ENCODE measurements around the gene ZNF70.

The ZNF70 gene

DNA sequence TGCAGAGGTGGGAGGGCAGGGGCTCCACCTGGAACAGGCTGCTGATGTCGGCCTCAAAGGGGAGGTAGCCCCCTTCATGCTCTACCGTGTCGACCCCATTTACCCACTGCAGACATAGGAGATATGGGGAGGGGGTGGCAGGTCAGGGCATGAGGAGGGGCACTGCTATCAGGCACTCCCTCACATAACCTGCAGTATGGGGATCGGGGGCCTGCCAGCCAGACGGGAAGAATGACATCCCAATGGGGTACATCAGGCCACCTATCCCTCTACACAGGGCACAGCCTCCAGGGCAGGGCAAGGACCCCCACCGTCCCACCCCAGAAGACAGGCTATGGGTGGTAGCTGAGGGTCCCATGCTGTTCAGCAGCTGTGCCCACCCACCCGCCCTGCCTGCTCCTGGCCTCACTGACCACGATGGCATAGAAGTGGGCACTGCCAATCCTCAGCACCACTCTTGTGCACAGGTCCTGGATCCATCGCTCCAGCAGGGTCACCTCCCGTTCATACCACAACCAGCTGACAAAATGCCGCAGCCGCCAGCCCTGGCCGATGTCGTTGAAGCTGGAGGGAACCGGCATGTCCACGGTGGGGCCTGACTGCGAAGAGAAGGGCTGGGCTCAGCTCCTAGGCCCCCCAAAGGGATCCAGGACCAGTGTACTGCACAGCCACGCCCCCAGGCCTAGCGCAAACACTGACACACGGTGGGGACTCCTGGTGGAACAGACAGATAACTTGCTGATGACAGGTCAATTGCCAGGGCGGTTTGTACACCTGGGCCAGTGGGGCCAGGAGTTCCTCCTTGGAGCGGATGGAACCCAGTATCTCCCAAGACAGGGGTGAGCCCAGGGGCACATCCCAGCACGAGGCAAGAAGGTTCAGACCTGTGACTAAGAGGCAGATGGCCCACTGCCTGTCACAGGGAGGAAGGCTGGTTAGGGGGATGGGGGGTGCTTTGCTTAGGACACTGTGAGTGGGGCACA is 36.0 kb downstream of the ZNF70 start:
- no peak for DNase-seq

DNA sequence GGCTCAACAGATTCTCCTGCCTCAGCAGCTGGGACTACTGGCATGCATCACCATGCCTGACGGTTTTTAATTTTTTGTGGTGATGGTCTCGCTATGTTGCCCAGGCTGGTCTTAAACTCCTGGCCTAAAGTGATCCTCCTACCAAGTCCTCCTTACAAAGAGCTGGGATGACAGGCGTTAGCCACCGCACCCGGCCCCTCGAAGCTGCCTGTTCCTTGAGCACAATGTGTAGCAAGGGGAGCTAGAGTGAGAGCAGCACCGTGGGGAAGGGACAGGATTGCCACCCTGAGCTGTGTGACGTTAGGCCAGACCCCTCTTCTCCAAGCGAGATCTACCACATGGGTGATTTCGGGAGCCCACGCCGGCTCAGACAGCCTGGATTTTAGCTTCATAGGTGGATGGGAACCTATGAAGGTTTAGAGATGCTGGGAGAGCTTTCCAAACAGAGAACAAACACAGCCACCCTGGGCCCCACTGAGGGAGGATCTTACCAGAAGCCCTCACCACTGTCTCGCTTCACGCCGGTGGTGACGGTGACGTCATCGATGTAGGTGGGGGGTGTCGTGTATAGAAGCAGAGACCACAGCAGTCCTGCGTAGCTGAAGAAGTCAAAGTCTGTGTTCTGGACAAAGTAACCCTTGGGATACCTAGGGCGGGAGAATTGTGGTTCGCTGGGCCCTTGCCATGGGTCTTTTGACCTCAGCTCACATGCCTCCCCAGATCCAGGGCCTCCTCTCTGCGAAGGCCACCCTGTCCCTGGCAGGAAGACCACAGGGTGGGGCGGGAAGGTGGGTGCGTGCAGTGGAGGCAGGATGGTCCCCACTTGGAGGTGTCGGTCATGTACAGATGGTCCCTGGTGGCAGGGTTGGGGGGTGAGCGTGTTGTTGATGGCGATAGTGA is 37.0 kb downstream of the ZNF70 start:
- no peak for DNase-seq

DNA sequence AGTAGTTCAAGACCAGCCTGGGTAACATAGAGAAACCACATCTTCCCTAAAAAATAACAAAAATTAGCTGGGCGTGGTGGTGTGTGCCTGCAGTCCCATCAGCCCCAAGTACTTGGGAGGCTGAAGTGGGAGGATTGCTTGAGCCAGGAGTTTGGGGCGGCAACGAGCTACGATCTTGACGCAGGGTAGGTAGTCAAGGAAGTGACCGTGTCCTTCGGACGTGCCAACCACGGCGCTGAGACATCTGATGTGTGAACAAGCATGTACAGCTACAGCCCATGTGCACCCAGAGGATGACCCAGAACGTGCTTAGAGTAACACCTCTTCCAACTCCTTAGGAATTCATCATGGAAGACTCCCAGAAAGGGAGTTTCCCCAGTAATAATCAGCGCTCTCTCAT is 38.7 kb downstream of the ZNF70 start:
- DNase-seq = no peak

- no peak for DNase-seq
These were observed 41.8 kb downstream of the ZNF70 start for GRCh38 chr22:23709107-23709506.

DNA sequence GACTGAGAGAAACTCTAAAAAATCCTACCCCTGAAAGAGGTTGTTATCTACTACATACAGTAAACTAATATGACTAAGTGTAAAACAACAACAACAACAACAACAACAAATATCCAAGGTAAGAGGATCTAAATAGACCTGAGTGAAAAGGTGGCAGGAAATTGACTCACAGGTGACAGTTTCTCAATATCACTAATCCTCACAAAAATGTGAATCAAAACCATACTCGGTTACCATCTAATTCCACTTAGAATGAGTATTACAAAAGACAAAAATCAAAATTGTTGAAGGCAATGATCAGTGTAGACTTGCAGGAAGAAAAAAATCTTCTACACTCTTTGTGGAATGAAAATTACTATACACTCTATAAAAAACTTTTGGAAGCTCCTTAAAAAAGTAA is 42.6 kb downstream of the ZNF70 start:
- no peak for DNase-seq

- DNase-seq = no peak
These were observed 45.6 kb downstream of the ZNF70 start for GRCh38 chr22:23705358-23705757.

- no peak for DNase-seq
These were observed 46.1 kb downstream of the ZNF70 start for GRCh38 chr22:23704829-23705228.

- DNase-seq = no peak
These were observed 46.9 kb downstream of the ZNF70 start for GRCh38 chr22:23704062-23704461.

DNA sequence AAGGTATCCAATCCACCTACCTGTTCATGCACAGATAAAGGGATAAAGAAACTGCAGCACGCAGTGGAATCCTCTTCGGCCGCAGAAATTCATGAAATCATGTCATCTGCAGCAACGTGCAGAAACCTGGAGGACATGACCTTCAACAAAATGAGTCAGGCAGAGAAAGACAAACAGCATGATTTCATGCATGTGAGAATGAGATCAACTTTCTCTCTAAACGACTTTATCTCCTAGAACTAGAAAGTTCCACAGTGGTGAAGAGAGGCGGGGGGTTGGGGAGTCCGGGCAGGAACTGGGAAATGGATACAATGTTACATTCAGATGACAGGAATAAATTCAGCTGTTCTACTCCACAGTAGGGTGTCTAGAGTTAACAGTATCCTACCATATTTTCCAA is 50.2 kb downstream of the ZNF70 start:
- no peak for DNase-seq

DNA sequence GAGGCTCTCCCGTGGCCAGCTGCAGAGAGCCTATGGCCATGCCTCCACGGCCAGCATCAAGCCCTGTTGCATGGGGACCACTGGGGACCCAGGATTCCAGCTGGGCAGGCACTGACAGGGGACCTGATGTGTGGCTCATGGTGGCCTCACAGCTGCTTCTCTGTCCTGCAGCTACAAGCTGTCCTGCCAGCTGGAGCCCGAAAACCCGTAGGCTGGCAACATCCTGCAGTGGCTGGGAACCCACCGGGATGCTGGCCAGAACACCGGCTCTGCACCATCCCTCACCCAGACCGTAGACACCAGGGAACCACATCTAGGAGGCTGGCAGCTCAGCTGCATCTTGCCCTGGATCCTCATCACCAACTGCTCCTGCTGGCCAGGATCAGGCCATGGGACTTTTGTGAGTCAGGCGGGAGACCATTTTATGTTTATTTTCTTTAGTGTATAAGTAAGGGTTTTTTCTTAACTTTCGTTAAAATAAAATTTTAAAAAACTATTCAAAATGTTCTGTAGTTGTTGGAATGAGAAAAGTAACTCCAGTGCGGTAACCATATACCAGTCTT is 52.2 kb downstream of the ZNF70 start:
- DNase-seq = no peak

GRCh38 chr22:23698094-23698493 is 52.8 kb downstream of the ZNF70 start:
- no peak for DNase-seq

DNA sequence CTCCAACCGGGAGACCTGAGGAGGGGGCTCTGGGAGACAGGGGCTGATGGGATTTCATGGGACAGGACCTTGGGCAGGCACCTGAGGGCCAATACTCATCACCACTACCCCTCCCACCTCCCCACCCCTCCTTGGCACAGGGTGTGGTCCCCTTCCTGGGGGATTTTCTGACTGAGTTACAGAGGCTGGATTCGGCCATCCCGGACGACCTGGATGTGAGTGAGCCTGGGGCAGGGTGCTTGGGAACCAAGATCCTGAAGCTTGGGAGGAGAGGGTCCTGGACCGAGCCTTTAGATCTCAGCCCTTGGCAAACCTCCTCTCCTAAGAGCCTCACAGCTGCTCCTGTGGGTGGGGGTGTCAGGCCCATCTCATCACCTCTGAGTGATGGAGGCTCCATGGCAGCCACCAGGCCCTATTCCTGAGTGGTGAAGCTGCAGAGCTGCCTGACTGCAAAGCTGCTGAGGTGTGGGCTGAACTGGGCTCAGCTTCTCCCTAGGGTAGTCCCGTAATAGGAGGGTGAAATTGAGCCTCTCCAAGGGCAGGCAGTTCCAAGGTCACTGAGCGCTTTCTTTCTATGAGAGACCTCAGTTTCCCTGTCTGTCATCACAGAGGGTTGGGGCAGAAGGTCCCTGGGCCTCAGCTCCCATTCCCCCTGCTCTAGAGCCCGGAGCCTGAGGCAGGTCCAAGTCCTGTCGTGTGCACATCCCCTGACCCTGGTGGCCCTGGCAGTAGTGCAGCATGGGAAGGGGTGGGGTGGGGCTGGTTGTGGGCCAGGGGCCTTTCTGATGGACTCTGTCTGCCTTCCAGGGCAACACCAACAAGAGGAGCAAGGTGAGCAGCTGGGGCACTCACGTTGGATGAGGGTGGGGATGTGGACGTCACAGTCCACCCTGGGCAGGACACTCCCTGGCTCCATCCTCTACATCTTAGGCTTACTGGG is 53.6 kb downstream of the ZNF70 start:
- no peak for DNase-seq

- peak; percentile 74 for DNase-seq
These were observed 54.5 kb downstream of the ZNF70 start for GRCh38 chr22:23696326-23696851.

GRCh38 chr22:23695571-23696325 is 55.2 kb downstream of the ZNF70 start:
- DNase-seq = no peak

GRCh38 chr22:23695141-23695540 is 55.8 kb downstream of the ZNF70 start:
- DNase-seq = no peak

DNA sequence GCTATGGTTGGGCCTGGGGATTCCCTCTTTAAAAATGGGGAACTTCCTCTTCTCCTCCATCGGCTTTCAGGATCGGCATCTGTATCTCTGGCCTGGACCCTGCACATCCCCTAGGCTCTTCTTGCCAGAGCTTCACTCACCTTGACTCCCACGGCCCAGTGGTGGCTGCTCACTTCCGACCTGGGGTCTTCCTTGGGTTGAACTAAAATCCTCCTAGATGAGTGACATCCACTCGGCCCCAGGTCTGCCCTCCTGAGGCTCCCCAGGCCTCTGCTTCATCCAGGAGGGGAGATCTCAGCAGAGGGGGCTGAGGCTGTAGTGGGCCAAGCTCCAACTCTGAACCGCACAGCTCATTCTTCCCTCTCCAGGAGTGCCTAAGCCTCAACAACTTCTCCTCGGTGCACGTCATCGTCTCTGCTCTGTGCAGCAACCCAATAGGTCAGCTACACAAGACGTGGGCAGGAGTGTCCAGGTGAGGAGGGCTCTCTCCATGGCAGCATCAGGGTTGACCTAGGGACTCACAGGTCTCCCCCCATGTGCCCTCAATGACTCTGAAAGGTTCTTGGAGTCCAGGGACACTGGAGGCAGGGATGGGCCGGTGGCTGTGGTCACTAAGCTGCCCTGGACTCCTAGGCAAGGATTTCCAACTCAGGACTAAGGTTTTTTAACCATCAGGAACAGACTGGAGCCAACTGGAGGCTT is 56.8 kb downstream of the ZNF70 start:
- DNase-seq = no peak

DNA sequence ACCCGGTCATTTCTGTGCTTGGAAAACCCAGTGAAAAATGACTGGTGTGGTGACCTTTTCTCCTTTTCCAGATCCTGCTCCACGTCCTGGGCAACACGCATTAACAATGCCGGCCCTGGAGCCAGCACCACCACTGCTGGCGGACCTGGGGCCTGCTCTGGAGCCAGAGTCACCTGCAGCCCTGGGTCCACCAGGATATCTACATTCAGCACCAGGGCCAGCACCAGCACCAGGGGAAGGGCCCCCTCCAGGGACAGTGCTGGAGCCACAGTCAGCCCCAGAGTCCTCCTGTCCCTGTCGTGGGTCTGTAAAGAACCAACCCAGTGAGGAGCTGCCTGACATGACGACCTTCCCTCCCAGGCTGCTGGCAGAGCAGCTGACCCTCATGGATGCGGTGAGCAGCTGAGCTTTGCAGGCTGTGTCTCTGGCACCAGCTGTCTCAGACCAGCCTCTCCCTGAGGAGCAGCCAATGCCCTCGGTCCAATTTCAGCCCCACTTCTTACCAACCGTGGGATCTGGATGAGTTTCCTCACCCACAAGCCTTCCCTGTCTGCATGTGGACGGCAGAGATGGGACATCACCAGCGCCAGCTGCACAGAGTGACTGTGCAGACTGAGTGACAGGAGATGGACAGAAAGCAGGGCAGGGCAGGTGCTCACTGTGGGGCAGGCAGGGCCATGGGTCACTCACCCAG is 58.2 kb downstream of the ZNF70 start:
- DNase-seq = no peak

- no peak for DNase-seq
These were observed 59.0 kb downstream of the ZNF70 start for GRCh38 chr22:23691748-23692423.

- DNase-seq = no peak
These were observed 60.2 kb downstream of the ZNF70 start, which contains the start of gene RGL4 for GRCh38 chr22:23690713-23691112. Gene RGL4, plus strand, starts transcription at chr22:23691013. Its CDS starts 1,018 bp downstream, at chr22:23692031.

All from stimulated activated naive CD4-positive, alpha-beta T cell treated with Interleukin-2 at 50 U/mL for 16 hours (primary cell).